Testis (tissue), 2 donors: ENCODE data around the gene BCAS3.

Source experiments
- POLR2A ChIP-seq: fragments of 450-650 bp; IDR thresholded peaks from one replicate; pipeline ENCODE4 v1.6.1; 2017; ENCODE audit warnings: antibody characterized with exemption, mild to moderate bottlenecking, moderate library complexity
- TF ChIP-seq, protein P1 (sequence below), 3 experiments: fragments of 450-650 bp in 2 of 3; fragments of 200-600 bp in 1 of 3; sonication (generic) in 1 of 3; IDR thresholded peaks; one replicate each; pipeline ENCODE4 v1.5.1; 2016 to 2019; ENCODE audit warnings: antibody characterized with exemption in 3 of 3, mild to moderate bottlenecking in 2 of 3, moderate library complexity in 1 of 3

DNA sequence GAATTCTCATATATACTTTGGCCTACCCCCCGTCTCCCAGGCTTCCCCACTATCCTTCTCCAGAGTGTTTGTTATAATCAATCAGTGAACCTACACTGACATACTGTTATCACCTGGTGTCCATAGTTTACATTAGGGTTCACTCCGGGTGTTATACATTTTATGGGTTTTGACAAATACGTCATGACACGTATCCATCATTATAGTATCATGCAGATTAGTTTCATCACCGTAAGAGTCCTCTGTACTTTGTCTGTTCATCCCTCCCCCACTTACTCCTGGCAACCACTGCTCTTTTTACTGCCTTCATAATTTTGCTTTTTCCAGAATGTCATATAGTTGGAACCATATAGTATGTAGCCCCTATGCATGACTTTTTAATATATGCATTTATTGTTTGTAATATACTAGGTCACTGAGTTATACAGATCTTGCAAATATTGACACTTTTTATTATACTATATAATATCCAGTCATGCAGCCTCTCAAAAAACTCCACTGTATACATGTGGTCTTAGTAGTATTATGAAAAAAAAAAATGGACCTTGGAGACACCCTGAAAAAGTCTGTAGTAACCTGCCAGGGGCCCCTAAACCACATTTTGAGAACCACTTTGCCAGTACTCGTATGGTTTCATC lies 49.3 kb upstream of the BCAS3 start:
- TF ChIP-seq, protein P1, sequence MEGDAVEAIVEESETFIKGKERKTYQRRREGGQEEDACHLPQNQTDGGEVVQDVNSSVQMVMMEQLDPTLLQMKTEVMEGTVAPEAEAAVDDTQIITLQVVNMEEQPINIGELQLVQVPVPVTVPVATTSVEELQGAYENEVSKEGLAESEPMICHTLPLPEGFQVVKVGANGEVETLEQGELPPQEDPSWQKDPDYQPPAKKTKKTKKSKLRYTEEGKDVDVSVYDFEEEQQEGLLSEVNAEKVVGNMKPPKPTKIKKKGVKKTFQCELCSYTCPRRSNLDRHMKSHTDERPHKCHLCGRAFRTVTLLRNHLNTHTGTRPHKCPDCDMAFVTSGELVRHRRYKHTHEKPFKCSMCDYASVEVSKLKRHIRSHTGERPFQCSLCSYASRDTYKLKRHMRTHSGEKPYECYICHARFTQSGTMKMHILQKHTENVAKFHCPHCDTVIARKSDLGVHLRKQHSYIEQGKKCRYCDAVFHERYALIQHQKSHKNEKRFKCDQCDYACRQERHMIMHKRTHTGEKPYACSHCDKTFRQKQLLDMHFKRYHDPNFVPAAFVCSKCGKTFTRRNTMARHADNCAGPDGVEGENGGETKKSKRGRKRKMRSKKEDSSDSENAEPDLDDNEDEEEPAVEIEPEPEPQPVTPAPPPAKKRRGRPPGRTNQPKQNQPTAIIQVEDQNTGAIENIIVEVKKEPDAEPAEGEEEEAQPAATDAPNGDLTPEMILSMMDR (IDR thresholded peaks at IDR 0.05) = no peak
- no peak for TF ChIP-seq POLR2A
